ENCODE measurements around the gene PROX1.

- TF ChIP-seq EZH2phosphoT487 (IDR thresholded peaks at IDR 0.05; ENCODE audit: borderline replicate concordance, low read depth, low read length) (no peak), CTCF (conservative IDR thresholded peaks at IDR 0.05; ENCODE audit: low read length) (no peak)
Measured at GRCh38 chr1:214067853-214068703, 80.3 kb downstream of the PROX1 start.

All from OCI-LY7 (cell line).